Esophagus (tissue), 2 donors: ENCODE data around the gene LHPP. TPM values are rescaled to one million over a fixed set of nuclear protein-coding genes. Genes with fewer than 3 reads are reported as not detected.
"Not testable (repeated sequence)": the region's sequence is repeated elsewhere in the genome, so short reads cannot be mapped to it uniquely, and the experiment has no call there.

Experiments used
- H3K27ac ChIP-seq, 2 donors: one replicate each; pipeline ENCODE4 v1.5.1; 2013; ENCODE audit warnings: low read depth in 2 of 2, mild to moderate bottlenecking in 2 of 2, inconsistent platforms in 1 of 2, low read length in 1 of 2, moderate library complexity in 1 of 2
- H3K27me3 ChIP-seq, 2 donors: one replicate each; pipeline ENCODE4 v1.6.1; 2013; ENCODE audit warnings: low read length in 2 of 2, control low read depth in 1 of 2, mild to moderate bottlenecking in 1 of 2; ENCODE audit not compliant: insufficient read depth in 2 of 2, control insufficient read depth in 1 of 2
- H3K36me3 ChIP-seq, 2 donors: one replicate each; pipeline ENCODE4 v1.6.1; 2013; ENCODE audit warnings: low read length in 1 of 2; ENCODE audit not compliant: control insufficient read depth in 2 of 2, insufficient read depth in 2 of 2
- H3K4me1 ChIP-seq, 2 donors: one replicate each; pipeline ENCODE4 v1.6.1; 2013; ENCODE audit warnings: low read length in 1 of 2; ENCODE audit not compliant: control insufficient read depth in 2 of 2, insufficient read depth in 2 of 2
- H3K4me3 ChIP-seq, 2 donors: one replicate each; pipeline ENCODE4 v1.5.1; 2013; ENCODE audit warnings: low read length in 2 of 2, mild to moderate bottlenecking in 2 of 2, low read depth in 1 of 2, moderate library complexity in 1 of 2
- H3K9me3 ChIP-seq, 2 donors: one replicate each; pipeline ENCODE4 v1.6.1; 2013; ENCODE audit warnings: mild to moderate bottlenecking in 2 of 2, low read depth in 1 of 2, low read length in 1 of 2, moderate library complexity in 1 of 2; ENCODE audit not compliant: control insufficient read depth in 2 of 2, insufficient read depth in 1 of 2
- WGBS, 2 donors: extraction: QIAGEN DNeasy Blood & Tissue Kit; methylation state at CpG; one replicate each; pipeline ENCODE4 v1.1.7; 2013; 5-methylcytosine and 5-hydroxymethylcytosine counted together
- polyA plus RNA-seq, 2 donors: library from polyadenylated mRNA; stranded (reverse); fragments of 200-250 nt; gene quantifications; one replicate each; pipeline ENCODE4 v1.2.3, GENCODE V29; 2013
- donor health status: healthy with polysubstance abuse.
- donor health status: Bipolar disorder and iron deficiency.

Gene LHPP
- polyA plus RNA-seq, 2 donors, result 23.0 to 23.4 TPM

GRCh38 chr10:124546055-124546369 is 84.4 kb downstream of the LHPP start:
- H3K36me3 ChIP-seq, result peaks cover 0 to 3% of the 10 kb centered on the region in 2 donors
- 82 to 86% methylated on average over 8 to 9 of the region's 9 CpGs for WGBS, 2 donors

DNA sequence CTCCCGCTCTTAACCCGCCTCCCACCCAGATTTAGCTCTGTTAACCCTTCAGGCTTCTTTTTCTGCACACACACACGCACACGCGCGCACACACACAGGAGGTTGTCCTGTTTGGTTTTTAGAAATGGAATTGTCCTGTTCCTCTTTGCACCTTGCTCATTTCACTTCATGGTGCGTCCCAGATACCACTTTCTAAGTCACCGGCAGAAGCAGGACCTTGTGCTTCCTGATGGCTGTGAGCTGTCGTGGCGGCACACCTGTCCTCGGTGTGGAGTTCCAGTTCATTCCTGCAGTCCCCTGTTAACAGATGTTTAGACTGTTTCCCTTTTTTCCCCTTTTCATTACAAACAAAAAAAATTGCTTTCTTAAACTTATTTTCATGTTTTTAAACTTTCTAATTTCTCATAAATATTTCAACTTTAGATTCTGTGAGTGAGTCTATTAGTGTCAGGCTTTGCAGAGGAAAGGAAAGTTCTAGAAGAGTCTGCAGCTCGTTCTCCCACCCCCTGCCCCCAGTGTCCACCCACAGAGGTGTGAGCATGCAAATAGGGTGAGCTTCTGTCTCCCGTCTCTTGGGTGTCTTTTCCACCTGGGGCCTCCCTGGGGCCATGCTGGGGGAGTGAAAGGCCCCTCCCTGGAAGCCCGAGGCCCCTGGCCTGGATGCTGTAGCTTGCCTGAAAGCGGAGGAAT is 85.5 kb downstream of the LHPP start:
- Histone ChIP-seq H3K4me3 (no peak overlapping the region), H3K27ac (no peak overlapping the region), H3K9me3 (no peaks in the 10 kb centered on the region), H3K27me3 (no peaks in the 10 kb centered on the region), H3K4me1 (peaks cover 2 to 3% of the 10 kb centered on the region in 2 donors), H3K36me3 (peaks cover 0 to 3% of the 10 kb centered on the region in 2 donors)
- WGBS, 2 donors, result 80 to 83% methylated on average over 15 of the region's 15 CpGs

More at GRCh38 chr10:124546055-124546369, 84.4 kb downstream of the LHPP start:
- no peaks in the 10 kb centered on the region for H3K9me3 ChIP-seq
- no peaks in the 10 kb centered on the region for H3K27me3 ChIP-seq
- H3K4me3 ChIP-seq, result no peak overlapping the region
- no peak overlapping the region for H3K27ac ChIP-seq
- peaks cover 2 to 3% of the 10 kb centered on the region in 2 donors for H3K4me1 ChIP-seq

GRCh38 chr10:124547647-124548168 is 86.1 kb downstream of the LHPP start:
- Histone ChIP-seq H3K9me3 (no peaks in the 10 kb centered on the region), H3K36me3 (peaks cover 0 to 3% of the 10 kb centered on the region in 2 donors), H3K27me3 (no peaks in the 10 kb centered on the region), H3K4me3 (no peak overlapping the region), H3K27ac (no peak overlapping the region), H3K4me1 (peaks cover 2 to 3% of the 10 kb centered on the region in 2 donors)
- WGBS, 2 donors, result 78 to 81% methylated on average over 13 of the region's 13 CpGs

DNA sequence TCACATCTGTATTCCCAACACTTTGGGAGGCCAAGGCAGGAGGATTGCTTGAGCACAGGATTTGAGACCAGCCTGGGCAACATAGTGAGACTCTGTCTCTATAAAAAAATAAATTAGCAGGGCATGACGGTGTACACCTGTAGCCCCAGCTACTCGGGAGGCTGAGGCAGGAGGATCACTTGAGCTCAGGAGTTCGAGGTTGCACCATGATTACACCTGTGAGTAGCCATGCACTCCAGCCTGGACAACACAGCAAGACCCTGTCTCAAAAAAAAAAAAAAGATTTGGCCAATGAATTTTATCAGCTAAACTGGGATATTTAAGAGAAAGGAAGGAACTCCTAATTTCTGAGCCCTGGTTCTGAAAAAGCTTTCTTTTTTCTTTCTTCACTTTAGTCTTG is 87.5 kb downstream of the LHPP start:
- not testable (repeated sequence) for H3K27me3 ChIP-seq, H3K4me1 ChIP-seq, H3K4me3 ChIP-seq, H3K27ac ChIP-seq, H3K9me3 ChIP-seq, H3K36me3 ChIP-seq
- WGBS, 2 donors, result 93 to 96% methylated on average over 3 of the region's 3 CpGs

- Histone ChIP-seq H3K9me3 (no peaks in the 10 kb centered on the region), H3K4me1 (no peaks in the 10 kb centered on the region), H3K36me3 (peaks cover 0 to 3% of the 10 kb centered on the region in 2 donors), H3K27me3 (no peaks in the 10 kb centered on the region), H3K4me3 (no peak overlapping the region), H3K27ac (no peak overlapping the region)
- WGBS, 2 donors, result 88% methylated on average over 26 of the region's 26 CpGs
These were observed 88.8 kb downstream of the LHPP start for GRCh38 chr10:124550293-124551034.

DNA sequence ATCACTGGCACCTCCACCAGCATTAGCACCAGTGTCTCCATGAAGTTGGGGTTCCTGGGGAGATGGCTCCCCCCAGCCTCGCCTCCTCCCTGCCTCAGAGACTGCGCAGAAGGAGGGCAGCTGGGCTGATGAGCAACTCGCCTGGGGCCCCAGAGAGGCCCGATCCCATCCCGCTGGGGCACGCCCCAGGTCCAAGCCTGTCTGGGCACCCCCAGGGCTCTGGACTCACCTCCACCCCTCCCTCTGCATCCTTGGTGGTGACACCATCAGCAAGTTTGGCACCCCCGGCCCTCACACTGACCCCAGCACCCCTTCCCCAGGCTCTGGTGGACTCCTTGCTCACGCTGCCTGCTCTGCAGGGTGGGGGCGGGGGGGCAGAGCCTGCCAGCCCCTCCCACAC is 89.5 kb downstream of the LHPP start:
- WGBS, 2 donors, result 89 to 95% methylated on average over 9 of the region's 9 CpGs

DNA sequence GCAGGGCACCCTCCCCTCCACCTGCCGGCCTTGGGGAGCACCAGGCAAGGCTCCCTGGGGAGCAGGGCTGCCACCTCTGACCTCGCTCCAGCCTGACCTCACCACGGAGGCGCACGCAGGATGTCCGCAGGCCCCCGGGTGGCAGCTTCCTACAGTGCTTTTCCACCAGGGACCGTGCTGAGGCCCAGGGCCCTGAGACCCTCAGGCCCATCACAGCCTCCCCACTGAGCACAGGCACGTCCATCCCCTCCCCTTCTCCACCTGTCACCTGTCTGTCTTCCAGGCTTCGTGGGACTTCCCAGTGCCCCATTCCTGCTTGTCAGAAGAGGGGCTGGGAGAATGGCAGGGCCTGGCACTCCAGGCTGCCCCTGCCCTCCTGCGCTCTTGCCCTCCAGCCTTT is 90.1 kb downstream of the LHPP start:
- WGBS, 2 donors, result 90 to 95% methylated on average over 11 of the region's 11 CpGs
- peaks cover 0 to 3% of the 10 kb centered on the region in 2 donors for H3K36me3 ChIP-seq
- H3K9me3 ChIP-seq, result no peaks in the 10 kb centered on the region
- H3K4me1 ChIP-seq, result no peaks in the 10 kb centered on the region
- no peak overlapping the region for H3K27ac ChIP-seq
- H3K4me3 ChIP-seq, result no peak overlapping the region
- no peaks in the 10 kb centered on the region for H3K27me3 ChIP-seq

More for the DNA sequence above, 89.5 kb downstream of the LHPP start:
- Histone ChIP-seq H3K4me1 (no peaks in the 10 kb centered on the region), H3K4me3 (no peak overlapping the region), H3K27me3 (no peaks in the 10 kb centered on the region), H3K27ac (no peak overlapping the region), H3K9me3 (no peaks in the 10 kb centered on the region), H3K36me3 (peaks cover 0 to 3% of the 10 kb centered on the region in 2 donors)

DNA sequence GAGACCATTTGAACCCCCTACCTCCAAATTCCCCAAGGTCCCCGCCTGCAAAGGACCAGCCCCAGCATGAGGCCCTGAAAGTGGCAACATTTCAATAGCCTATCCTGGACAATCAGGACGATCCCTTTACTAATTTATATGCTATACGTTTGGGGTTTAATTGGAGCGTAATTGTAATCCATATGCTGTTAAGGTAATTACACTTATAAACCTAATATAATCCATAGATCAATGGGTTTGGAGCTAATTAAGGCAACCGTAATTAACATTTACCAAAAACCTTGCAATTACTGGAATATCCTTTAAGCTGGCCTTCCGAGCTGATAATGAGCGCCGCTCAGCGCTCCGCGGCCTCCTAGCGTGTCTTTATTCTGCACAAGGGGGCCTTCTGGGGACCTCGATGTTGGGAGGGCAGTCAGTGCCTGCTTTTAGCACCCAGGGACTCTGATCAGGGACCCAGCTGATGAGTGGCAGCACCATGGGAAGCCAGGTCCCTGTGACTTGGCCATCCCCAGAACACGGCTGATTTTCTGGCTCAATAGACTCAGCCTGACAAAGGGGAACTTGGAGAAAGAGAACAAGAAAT is 91.2 kb downstream of the LHPP start:
- H3K9me3 ChIP-seq, result no peaks in the 10 kb centered on the region
- no peaks in the 10 kb centered on the region for H3K27me3 ChIP-seq
- H3K27ac ChIP-seq, result no peak overlapping the region
- WGBS, 2 donors, result 92 to 95% methylated on average over 14 of the region's 14 CpGs
- peaks cover 0 to 5% of the 10 kb centered on the region in 2 donors for H3K36me3 ChIP-seq
- no peaks in the 10 kb centered on the region for H3K4me1 ChIP-seq
- no peak overlapping the region for H3K4me3 ChIP-seq

- Histone ChIP-seq H3K4me3 (no peak overlapping the region), H3K4me1 (no peaks in the 10 kb centered on the region), H3K36me3 (peaks cover 0 to 5% of the 10 kb centered on the region in 2 donors), H3K27me3 (no peaks in the 10 kb centered on the region), H3K9me3 (no peaks in the 10 kb centered on the region), H3K27ac (no peak overlapping the region)
- 89 to 90% methylated on average over 10 of the region's 10 CpGs for whole genome bisulfite sequencing, 2 donors
These were observed 92.6 kb downstream of the LHPP start for GRCh38 chr10:124554085-124554858.
